ENCODE measurements around the gene OVOL2. TPM values are rescaled to one million over a fixed set of nuclear protein-coding genes. Genes with fewer than 3 reads are reported as not detected.

OVOL2 gene
- polyA plus RNA-seq, 1 donor from 2014 or later, result not detected

DNA sequence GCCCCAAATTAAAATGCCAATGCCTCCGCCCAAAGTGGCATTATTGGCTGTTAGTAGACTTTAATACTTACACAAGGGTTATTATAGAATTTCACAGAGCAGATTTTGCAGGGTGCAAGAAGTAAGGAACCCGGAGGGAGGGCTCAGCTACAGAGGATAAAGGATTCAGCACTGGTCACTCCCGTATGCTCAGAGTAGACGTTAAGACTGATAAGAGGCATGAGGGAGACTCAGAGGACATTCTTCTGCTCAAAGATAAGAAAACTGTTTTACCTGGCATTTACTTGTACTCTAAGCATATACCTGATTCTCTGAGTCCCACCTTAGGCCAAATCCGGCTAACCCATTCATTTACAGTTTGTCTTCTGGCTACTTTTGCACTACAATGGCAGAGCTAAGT lies 36.5 kb upstream of the OVOL2 start:
- Histone ChIP-seq H3K27ac (ENCODE audit: low read length) (no peak overlapping the region), H3K9ac (ENCODE audit: low read length) (no peak overlapping the region), H3K36me3 (ENCODE audit: insufficient read depth, low read length) (no peaks in the 10 kb centered on the region), H3K4me3 (ENCODE audit: low read length) (no peak overlapping the region), H4K20me1 (ENCODE audit: insufficient read depth) (no peaks in the 10 kb centered on the region), H2AFZ (ENCODE audit: low read depth, low read length) (no peak overlapping the region), H3K27me3 (ENCODE audit: insufficient read depth, low read depth, low read length) (no peaks in the 10 kb centered on the region), H3K79me2 (replicated peaks; ENCODE audit: insufficient read depth, low read length) (no peaks in the 10 kb centered on the region), H3K4me2 (ENCODE audit: low read length) (no peak overlapping the region), H3K9me2 (ENCODE audit: insufficient read depth, low read length) (no peaks in the 10 kb centered on the region), H3K9me3 (ENCODE audit: low read length) (no peaks in the 10 kb centered on the region), H3F3A (ENCODE audit: insufficient read depth, low read length, poor library complexity, severe bottlenecking) (no peaks in the 10 kb centered on the region)
- TF ChIP-seq RAD21 (conservative IDR thresholded peaks at IDR 0.05) (no peak), SMC3 (conservative IDR thresholded peaks at IDR 0.05; ENCODE audit: poor library complexity) (no peak), EZH2 (IDR thresholded peaks at IDR 0.05; ENCODE audit: borderline replicate concordance, insufficient read depth, low read length, poor library complexity, severe bottlenecking) (no peak), TAF1 (IDR thresholded peaks at IDR 0.05; ENCODE audit: low read depth) (no peak), EP300 (conservative IDR thresholded peaks at IDR 0.05; ENCODE audit: poor library complexity, severe bottlenecking) (no peak), MXI1 (conservative IDR thresholded peaks at IDR 0.05; ENCODE audit: poor library complexity, severe bottlenecking) (no peak), POLR2AphosphoS5 (IDR thresholded peaks at IDR 0.05) (no peak)
- TF ChIP-seq, protein P1, sequence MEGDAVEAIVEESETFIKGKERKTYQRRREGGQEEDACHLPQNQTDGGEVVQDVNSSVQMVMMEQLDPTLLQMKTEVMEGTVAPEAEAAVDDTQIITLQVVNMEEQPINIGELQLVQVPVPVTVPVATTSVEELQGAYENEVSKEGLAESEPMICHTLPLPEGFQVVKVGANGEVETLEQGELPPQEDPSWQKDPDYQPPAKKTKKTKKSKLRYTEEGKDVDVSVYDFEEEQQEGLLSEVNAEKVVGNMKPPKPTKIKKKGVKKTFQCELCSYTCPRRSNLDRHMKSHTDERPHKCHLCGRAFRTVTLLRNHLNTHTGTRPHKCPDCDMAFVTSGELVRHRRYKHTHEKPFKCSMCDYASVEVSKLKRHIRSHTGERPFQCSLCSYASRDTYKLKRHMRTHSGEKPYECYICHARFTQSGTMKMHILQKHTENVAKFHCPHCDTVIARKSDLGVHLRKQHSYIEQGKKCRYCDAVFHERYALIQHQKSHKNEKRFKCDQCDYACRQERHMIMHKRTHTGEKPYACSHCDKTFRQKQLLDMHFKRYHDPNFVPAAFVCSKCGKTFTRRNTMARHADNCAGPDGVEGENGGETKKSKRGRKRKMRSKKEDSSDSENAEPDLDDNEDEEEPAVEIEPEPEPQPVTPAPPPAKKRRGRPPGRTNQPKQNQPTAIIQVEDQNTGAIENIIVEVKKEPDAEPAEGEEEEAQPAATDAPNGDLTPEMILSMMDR (IDR thresholded peaks at IDR 0.05; ENCODE audit: poor library complexity, severe bottlenecking), result no peak
- TF ChIP-seq, protein P2, sequence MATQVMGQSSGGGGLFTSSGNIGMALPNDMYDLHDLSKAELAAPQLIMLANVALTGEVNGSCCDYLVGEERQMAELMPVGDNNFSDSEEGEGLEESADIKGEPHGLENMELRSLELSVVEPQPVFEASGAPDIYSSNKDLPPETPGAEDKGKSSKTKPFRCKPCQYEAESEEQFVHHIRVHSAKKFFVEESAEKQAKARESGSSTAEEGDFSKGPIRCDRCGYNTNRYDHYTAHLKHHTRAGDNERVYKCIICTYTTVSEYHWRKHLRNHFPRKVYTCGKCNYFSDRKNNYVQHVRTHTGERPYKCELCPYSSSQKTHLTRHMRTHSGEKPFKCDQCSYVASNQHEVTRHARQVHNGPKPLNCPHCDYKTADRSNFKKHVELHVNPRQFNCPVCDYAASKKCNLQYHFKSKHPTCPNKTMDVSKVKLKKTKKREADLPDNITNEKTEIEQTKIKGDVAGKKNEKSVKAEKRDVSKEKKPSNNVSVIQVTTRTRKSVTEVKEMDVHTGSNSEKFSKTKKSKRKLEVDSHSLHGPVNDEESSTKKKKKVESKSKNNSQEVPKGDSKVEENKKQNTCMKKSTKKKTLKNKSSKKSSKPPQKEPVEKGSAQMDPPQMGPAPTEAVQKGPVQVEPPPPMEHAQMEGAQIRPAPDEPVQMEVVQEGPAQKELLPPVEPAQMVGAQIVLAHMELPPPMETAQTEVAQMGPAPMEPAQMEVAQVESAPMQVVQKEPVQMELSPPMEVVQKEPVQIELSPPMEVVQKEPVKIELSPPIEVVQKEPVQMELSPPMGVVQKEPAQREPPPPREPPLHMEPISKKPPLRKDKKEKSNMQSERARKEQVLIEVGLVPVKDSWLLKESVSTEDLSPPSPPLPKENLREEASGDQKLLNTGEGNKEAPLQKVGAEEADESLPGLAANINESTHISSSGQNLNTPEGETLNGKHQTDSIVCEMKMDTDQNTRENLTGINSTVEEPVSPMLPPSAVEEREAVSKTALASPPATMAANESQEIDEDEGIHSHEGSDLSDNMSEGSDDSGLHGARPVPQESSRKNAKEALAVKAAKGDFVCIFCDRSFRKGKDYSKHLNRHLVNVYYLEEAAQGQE (IDR thresholded peaks at IDR 0.05; ENCODE audit: borderline replicate concordance), result no peak

DNA sequence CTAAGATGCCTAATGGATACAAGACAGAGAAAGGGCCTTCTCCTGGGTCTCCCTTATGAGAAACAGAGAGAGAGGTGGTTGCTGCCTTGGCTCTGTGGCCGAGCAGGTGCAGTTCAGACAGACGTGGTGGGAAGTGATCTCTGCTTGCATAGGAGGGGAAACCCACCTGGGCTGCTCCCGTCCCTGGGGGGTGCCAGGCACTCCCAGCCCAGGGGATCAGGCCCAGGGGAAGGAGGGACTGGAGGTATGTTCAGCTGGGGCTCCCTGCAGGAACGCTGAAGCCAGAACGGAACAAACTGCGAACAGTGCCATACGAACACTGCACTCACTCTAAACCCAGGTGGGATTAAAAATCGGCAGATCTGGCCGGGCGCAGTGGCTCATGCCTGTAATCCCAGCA lies 35.7 kb upstream of the OVOL2 start:
- Histone ChIP-seq H3K4me2 (ENCODE audit: low read length) (no peak overlapping the region), H3K79me2 (replicated peaks; ENCODE audit: insufficient read depth, low read length) (no peaks in the 10 kb centered on the region), H3K9ac (ENCODE audit: low read length) (no peak overlapping the region), H3K27ac (ENCODE audit: low read length) (no peak overlapping the region), H3K36me3 (ENCODE audit: insufficient read depth, low read length) (no peaks in the 10 kb centered on the region), H4K20me1 (ENCODE audit: insufficient read depth) (no peaks in the 10 kb centered on the region), H3F3A (ENCODE audit: insufficient read depth, low read length, poor library complexity, severe bottlenecking) (no peaks in the 10 kb centered on the region), H3K9me3 (ENCODE audit: low read length) (no peaks in the 10 kb centered on the region), H3K4me3 (ENCODE audit: low read length) (no peak overlapping the region), H3K27me3 (ENCODE audit: insufficient read depth, low read depth, low read length) (no peaks in the 10 kb centered on the region), H2AFZ (ENCODE audit: low read depth, low read length) (no peak overlapping the region), H3K9me2 (ENCODE audit: insufficient read depth, low read length) (no peaks in the 10 kb centered on the region)
- no peak for TF ChIP-seq EP300 (conservative IDR thresholded peaks at IDR 0.05; ENCODE audit: poor library complexity, severe bottlenecking)
- TF ChIP-seq, protein P2 (IDR thresholded peaks at IDR 0.05; ENCODE audit: borderline replicate concordance), result no peak
- TF ChIP-seq, protein P1 (IDR thresholded peaks at IDR 0.05; ENCODE audit: poor library complexity, severe bottlenecking), result no peak
- no peak for TF ChIP-seq MXI1 (conservative IDR thresholded peaks at IDR 0.05; ENCODE audit: poor library complexity, severe bottlenecking)
- TF ChIP-seq TAF1 (IDR thresholded peaks at IDR 0.05; ENCODE audit: low read depth), result no peak
- no peak for TF ChIP-seq EZH2 (IDR thresholded peaks at IDR 0.05; ENCODE audit: borderline replicate concordance, insufficient read depth, low read length, poor library complexity, severe bottlenecking)
- no peak for TF ChIP-seq POLR2AphosphoS5 (IDR thresholded peaks at IDR 0.05)
- TF ChIP-seq SMC3 (conservative IDR thresholded peaks at IDR 0.05; ENCODE audit: poor library complexity), result no peak
- TF ChIP-seq RAD21 (conservative IDR thresholded peaks at IDR 0.05), result no peak
